Neutrophil (primary cell): ENCODE measurements around the gene SOX18.

Source experiments
- H3K27ac ChIP-seq: fragments of 200-600 bp; sonication (generic); 2 replicates; pipeline ENCODE4 v1.5.1; 2016; ENCODE audit warnings: mild to moderate bottlenecking, moderate library complexity
- H3K27me3 ChIP-seq: fragments of 200-600 bp; sonication (generic); 2 replicates; pipeline ENCODE4 v1.6.0; 2016; ENCODE audit warnings: mild to moderate bottlenecking
- H3K36me3 ChIP-seq: fragments of 200-600 bp; sonication (generic); 2 replicates; pipeline ENCODE4 v1.5.1; 2017
- H3K4me1 ChIP-seq, 2 experiments: fragments of 200-600 bp in 1 of 2; sonication (generic) in 1 of 2; 1 replicate in 1 of 2; 2 replicates in 1 of 2; pipeline versions ENCODE4 v1.5.1 to v1.6.1; 2013 to 2016; ENCODE audit warnings: low read depth in 1 of 2, low read length in 1 of 2, mild to moderate bottlenecking in 1 of 2, moderate library complexity in 1 of 2; ENCODE audit not compliant: control insufficient read depth in 1 of 2, insufficient read depth in 1 of 2
- H3K4me3 ChIP-seq, 2 experiments: fragments of 200-600 bp in 1 of 2; sonication (generic) in 1 of 2; 1 replicate in 1 of 2; 2 replicates in 1 of 2; pipeline ENCODE4 v1.5.1; 2013 to 2016; ENCODE audit warnings: low read depth in 1 of 2, low read length in 1 of 2, mild to moderate bottlenecking in 1 of 2, moderate library complexity in 1 of 2
- H3K9me3 ChIP-seq: fragments of 200-600 bp; sonication (generic); 2 replicates; pipeline ENCODE4 v1.5.1; 2016
- TF ChIP-seq, protein P1 (sequence below): fragments of 200-600 bp; sonication (generic); IDR thresholded peaks from 2 replicates; pipeline ENCODE4 v1.5.1; 2016; ENCODE audit warnings: antibody characterized with exemption

The SOX18 gene

DNA sequence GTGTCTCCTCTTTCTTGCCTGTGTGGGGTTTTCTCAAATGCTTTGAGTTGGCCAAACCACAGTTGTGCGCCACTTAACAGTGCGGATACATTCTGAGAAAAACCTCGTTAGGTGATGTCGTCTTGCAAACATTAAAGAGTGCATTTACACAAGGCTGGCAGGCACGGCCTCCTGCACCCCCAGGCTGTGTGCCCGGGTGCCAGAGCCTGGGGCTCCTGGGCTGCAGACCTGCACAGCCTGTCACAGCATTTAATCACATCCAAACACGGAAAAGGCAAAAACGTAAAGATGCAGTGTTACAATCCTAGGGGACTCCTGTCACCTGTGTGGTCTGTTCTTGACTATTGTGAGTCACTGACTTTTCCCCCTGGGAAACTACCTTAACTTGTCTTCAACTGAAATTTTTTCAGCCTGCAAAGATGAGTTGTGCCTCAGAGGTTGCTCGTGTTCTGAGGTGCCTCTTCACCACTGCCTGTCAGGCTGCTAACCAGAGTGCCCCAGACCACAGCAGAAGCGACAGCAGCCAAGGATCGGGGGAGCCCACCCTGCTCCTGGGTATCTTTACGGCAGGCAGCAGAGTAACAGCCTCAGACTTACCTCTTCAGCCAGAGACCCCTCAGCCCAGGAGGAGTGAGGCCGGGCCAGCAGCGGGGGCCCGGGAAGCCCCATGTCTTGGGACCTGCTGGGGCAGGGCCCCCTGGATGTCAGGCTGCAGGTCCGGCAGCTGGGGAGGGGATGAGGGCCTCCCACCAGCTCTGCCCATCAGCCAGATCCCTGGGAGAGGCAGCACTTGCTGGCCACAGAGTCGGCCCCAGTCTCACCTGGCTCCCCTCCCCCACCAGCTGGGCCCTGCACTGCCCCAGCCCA is 14.1 kb downstream of the SOX18 start:
- Histone ChIP-seq H3K9me3 (no peaks in the 10 kb centered on the region), H3K27me3 (peaks cover 47% of the 10 kb centered on the region), H3K4me1 (peaks cover 10 to 22% of the 10 kb centered on the region in 2 experiments), H3K27ac (no peak overlapping the region), H3K36me3 (peaks cover 54% of the 10 kb centered on the region), H3K4me3 (no peak overlapping the region)
- TF ChIP-seq, protein P1, sequence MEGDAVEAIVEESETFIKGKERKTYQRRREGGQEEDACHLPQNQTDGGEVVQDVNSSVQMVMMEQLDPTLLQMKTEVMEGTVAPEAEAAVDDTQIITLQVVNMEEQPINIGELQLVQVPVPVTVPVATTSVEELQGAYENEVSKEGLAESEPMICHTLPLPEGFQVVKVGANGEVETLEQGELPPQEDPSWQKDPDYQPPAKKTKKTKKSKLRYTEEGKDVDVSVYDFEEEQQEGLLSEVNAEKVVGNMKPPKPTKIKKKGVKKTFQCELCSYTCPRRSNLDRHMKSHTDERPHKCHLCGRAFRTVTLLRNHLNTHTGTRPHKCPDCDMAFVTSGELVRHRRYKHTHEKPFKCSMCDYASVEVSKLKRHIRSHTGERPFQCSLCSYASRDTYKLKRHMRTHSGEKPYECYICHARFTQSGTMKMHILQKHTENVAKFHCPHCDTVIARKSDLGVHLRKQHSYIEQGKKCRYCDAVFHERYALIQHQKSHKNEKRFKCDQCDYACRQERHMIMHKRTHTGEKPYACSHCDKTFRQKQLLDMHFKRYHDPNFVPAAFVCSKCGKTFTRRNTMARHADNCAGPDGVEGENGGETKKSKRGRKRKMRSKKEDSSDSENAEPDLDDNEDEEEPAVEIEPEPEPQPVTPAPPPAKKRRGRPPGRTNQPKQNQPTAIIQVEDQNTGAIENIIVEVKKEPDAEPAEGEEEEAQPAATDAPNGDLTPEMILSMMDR, result no peak

DNA sequence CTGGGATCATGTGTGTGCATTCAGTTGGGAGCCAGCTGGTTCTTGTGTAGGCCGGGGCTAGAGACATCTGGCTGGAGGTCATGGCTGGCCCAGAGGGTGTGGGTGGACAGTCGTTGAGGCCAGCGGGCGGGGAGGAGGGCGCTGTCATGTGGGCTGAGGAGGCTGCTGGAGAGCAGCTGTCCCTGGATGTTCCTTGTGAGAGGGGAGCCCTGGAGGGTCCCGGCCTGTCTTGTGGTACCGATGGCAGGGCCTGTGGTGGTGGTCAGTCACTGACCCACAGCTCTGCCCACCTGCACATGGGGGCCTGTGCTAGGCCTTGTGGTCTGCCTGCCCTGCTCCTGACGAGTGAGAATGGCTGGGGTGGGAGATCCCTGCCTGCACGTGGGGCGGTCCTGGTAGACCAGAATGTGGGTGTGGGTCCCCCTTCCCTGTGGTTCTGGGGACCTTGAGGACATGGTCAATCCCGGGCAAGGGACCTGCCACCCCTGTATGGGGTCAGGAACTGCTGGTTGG is 15.4 kb downstream of the SOX18 start:
- Histone ChIP-seq H3K4me3 (no peak overlapping the region), H3K27me3 (peaks cover 34% of the 10 kb centered on the region), H3K27ac (no peak overlapping the region), H3K9me3 (no peaks in the 10 kb centered on the region), H3K4me1 (peaks cover 5 to 16% of the 10 kb centered on the region in 2 experiments), H3K36me3 (peaks cover 67% of the 10 kb centered on the region)
- TF ChIP-seq, protein P1, result no peak

DNA sequence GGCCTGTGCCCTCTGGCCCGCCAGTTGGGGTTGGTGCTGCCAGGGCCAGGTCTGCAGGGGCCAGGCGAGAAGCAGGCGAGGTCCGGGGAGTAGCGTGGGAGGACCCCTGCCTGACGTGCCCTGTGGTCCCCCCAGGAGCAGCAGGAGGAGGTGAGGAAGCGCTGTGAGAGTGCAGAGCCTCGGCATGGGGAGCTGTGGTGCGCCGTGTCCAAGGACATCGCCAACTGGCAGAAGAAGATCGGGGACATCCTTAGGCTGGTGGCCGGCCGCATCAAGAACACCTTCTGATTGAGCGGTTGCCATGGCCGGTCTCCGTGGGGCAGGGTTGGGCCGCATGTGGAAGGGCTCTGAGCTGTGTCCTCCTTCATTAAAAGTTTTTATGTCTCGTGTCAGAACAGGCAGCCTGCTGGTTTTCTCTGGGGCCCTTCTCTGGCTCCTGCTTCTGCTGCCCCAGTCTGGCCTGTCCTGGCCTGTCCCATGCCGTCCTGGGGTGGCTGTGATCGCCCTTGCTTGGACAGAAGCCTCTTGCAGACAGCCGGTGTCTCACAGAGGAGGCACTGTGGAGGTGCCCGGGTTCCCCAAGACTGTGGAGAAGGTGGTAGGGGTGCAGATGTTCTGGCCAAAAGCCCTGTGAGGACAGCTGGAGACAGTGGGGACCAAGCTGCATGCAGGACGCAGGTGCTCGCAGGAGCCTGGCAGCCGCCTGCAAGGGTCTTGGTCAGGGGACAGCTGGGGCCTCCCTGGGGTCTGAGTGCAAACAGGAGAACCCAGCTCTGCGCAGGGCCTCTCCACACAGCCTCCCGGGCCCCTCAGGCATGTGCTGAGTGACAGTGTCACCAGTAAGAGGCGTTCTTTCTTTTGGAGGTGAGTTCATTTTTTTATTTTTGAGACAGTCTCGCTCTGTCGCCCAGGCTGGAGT is 16.5 kb downstream of the SOX18 start:
- TF ChIP-seq, protein P1, result no peak
- Histone ChIP-seq H3K4me3 (no peak overlapping the region), H3K36me3 (peaks cover 78% of the 10 kb centered on the region), H3K9me3 (no peaks in the 10 kb centered on the region), H3K27me3 (peaks cover 24% of the 10 kb centered on the region), H3K4me1 (peaks cover 0 to 7% of the 10 kb centered on the region in 2 experiments), H3K27ac (no peak overlapping the region)

DNA sequence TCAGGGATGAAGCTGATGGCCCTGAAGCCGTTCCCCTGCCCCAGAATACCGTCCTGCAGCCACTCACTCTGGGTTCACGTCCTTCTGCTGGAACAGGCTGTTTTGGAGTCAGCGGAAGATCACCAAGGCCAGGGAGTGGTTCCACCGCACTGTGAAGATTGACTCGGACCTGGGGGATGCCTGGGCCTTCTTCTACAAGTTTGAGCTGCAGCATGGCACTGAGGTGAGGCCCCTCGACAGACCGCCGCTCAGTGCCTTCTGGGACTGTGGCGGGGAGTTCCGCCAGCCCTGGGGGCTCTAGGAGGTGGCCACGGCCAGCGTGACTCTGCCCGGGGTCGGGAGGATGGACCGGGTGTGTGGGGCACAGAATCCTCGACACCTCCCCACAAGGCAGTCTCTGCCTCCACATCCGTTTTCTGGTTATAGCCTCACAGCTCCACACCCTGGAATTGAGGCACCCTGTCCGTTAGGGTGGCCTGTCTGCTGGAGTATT is 17.6 kb downstream of the SOX18 start:
- Histone ChIP-seq H3K4me3 (no peak overlapping the region), H3K4me1 (no peaks in the 10 kb centered on the region), H3K27ac (no peak overlapping the region), H3K9me3 (no peaks in the 10 kb centered on the region), H3K27me3 (peaks cover 13% of the 10 kb centered on the region), H3K36me3 (peaks cover 89% of the 10 kb centered on the region)
- TF ChIP-seq, protein P1, result no peak

DNA sequence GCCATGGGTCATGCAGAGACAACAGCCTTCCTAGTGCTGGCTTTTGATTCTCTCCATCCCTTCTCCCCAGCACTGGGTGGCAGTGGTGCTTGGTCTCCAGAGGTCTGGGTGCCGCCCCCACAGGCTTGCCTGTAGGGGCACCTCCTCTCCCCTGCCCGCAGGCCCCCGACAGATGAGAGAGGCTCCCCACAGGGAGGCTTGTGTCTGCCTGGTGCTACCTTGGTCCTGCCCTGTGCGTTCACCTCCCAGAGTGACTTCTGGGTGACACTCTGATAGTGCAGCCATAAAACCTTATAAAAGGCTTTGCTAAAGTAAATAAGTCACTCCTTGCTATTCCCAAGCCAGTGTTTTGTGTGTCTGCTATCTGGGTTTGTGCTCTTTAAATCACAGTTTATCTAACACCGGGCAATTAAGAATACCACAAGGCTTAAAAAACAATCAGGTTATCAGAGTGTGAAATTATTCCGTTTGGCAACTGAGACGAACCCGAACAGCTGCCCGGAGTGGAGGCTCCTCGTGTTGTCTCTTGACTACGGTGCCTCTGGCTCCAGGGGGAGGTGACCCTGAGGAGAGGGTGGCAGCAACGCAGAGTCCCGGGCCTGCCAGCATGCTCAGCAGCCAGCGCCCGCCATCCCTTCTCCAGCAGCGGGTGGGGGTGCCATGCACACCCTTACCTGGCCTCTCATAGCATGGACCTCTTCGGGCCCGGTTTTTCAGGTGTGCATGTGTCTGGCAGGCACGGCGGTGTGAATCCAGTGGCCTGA is 18.9 kb downstream of the SOX18 start:
- TF ChIP-seq, protein P1, result no peak
- H3K36me3 ChIP-seq, result peaks cover 100% of the 10 kb centered on the region
- no peak overlapping the region for H3K27ac ChIP-seq
- no peak overlapping the region for H3K4me3 ChIP-seq
- no peaks in the 10 kb centered on the region for H3K4me1 ChIP-seq
- H3K27me3 ChIP-seq, result no peaks in the 10 kb centered on the region
- H3K9me3 ChIP-seq, result no peaks in the 10 kb centered on the region
